GM12872 (cell line): ENCODE results near the gene ZNF558.
A peak's percentile ranks its signal among the peaks of the same experiment; 100 is the strongest.

Experiments
- CTCF ChIP-seq: IDR thresholded peaks from 3 replicates; pipeline ENCODE4 v1.5.1; 2011; ENCODE audit warnings: low read depth, mild to moderate bottlenecking, low read length, moderate library complexity; ENCODE audit not compliant: insufficient read depth

ZNF558 gene

GRCh38 chr19:8832132-8833021 is at the start of gene ZNF558, which contains the start of gene MBD3L1:
Gene ZNF558, minus strand, starts transcription at chr19:8832304. Its CDS starts 9,645 bp downstream, at chr19:8822659.
Gene MBD3L1, plus strand, starts transcription at chr19:8832377. Its CDS starts 10,302 bp downstream, at chr19:8842679.
- 0 out of 3 replicates have a peak, but pooled peaks have one; percentile 24 for TF ChIP-seq CTCF

GRCh38 chr19:8881512-8881911 is 49.4 kb upstream of the ZNF558 start:
- TF ChIP-seq CTCF: no peak

- TF ChIP-seq CTCF: no peak
Observed at GRCh38 chr19:8880868-8881488, 48.9 kb upstream of the ZNF558 start.

- no peak for TF ChIP-seq CTCF
Observed at GRCh38 chr19:8877854-8878705, 46.0 kb upstream of the ZNF558 start.

- no peak for TF ChIP-seq CTCF
Observed at GRCh38 chr19:8866344-8866743, 34.2 kb upstream of the ZNF558 start.

- TF ChIP-seq CTCF: no peak
Observed at GRCh38 chr19:8858260-8858659, 26.2 kb upstream of the ZNF558 start.

- TF ChIP-seq CTCF: no peak
Observed at GRCh38 chr19:8850488-8850887, 18.4 kb upstream of the ZNF558 start.
